Ureter (tissue), 1 donor: Measurements from ENCODE around the gene AKAP12. TPM values are rescaled to one million over a fixed set of nuclear protein-coding genes. Genes with fewer than 3 reads are reported as not detected.

Experiments used
- DNase-seq: peaks from one replicate; pipeline ENCODE4 v3.0.0-alpha.2; 2020; ENCODE audit warnings: low spot score
- total RNA-seq: library from RNA; stranded (reverse); gene quantifications from one replicate; pipeline ENCODE4 v1.2.4, GENCODE V29; 2023
- donor health status: DM: yes; HTN: yes; CAD: no.

The AKAP12 gene
- 52.4 TPM for total RNA-seq

DNA sequence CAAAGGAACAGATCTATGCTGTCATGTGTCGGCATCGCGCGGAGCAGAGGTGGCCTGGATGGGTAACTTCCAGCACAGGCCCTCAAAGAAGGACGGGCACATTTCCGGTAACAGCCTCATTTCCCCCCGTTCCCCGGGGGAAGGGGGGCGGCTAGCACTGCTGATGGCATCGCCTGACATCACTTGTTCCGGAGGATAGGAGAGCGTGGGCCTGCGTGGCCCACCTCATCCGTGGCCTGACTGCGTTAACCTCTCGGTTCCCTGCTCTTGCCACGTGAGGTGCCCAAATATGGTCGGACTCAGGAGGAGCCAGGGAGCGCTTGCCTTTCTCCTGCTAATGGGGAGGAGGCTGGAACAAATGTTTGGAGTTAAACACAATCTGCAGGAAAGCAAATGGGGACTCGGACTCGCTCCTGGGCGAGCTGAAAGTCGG is at the start of gene AKAP12:
Gene AKAP12 (plus strand): TSS at position 365 of the 433 bp plus-strand sequence. CDS start 596 bp downstream, outside the sequence.
- DNase-seq = peak; percentile 65

- DNase-seq = no peak
Observed at GRCh38 chr6:151191527-151191926, 48.2 kb upstream of the AKAP12 start.

- peak; percentile 55 for DNase-seq
Observed at GRCh38 chr6:151196555-151196954, 43.2 kb upstream of the AKAP12 start.

DNA sequence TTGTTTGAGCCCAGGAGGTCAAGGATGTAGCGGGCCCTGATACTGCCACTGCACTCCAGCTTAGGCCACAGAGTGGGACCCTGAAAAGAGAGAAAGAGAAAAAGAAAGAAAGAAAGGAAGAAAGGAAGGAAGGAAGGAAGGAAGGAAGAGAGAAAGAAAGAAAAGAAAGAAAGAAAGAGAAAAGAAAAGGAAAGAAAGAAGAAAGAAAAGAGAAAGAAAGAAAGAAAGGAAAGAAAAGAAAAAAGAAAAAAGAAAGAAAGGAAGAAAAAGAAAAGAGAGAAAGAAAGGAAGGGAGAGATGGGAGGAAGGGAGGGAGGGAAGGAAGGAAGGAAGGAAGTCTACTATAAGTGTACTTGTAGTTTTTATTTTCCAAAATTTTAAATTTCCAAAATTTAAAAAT is 42.2 kb upstream of the AKAP12 start:
- no peak for DNase-seq

DNA sequence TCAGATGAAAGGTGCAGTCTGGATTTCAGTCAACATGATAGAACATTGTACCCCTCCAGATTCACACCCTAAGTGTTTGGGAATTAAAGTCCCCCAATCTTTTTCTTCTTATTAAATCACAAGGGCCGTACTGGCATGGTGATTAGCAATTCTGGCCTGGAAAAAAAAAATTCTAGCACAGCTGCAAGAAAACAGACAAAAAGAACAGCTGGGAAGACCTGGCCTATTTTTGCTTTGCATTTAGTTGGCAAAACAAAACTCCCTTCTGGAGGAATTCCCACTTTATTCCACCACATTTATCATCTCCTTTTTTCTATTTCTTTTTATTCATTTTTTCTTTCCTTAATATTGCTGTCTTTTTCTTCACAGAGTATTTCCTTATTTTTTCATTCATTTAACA is 39.8 kb upstream of the AKAP12 start:
- no peak for DNase-seq

GRCh38 chr6:151205721-151206600 is 33.8 kb upstream of the AKAP12 start:
- no peak for DNase-seq

DNA sequence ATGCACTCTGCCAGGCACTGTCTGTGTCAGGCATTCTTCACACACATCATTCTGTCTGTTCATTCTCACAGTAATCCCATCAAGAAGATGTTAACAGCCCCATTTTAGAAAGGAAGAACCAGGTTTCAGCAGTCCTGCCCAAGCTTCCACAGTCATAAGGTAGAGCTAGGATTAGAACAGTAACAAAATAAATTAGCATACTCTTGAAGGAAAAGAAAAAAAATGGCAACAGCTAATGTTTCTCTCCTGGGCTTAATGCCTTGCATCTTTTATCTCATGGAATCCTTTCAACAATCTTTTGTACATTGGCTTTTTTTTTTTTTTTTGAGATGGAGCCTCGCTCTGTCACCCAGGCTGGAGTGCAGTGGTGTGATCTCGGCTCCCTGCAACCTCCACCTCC is 32.1 kb upstream of the AKAP12 start:
- DNase-seq = no peak

GRCh38 chr6:151209071-151209831 is 30.5 kb upstream of the AKAP12 start:
- no peak for DNase-seq

- DNase-seq = no peak
Observed at GRCh38 chr6:151211075-151211474, 28.7 kb upstream of the AKAP12 start.

DNA sequence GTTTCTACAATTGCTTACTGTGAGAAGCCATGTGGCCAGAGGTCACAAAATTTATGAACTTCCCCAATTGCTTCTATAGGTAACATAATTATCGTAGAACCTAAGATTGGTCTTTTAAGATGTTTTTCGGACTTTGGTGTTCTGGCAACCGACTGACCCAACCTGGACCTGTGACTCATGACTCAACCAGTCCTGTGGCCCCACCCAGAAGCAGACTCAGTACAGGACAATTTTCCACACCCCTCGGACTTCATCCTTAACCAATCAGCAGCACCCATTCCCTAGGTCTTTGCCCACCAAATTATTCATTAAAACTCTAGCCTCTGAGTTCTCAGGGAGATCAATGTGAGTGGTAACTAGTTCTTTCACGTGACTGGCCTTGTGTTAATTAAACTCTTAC is 26.4 kb upstream of the AKAP12 start:
- no peak for DNase-seq

- DNase-seq = no peak
Observed at GRCh38 chr6:151215999-151216398, 23.8 kb upstream of the AKAP12 start.

- no peak for DNase-seq
Observed at GRCh38 chr6:151216804-151217203, 23.0 kb upstream of the AKAP12 start.

DNA sequence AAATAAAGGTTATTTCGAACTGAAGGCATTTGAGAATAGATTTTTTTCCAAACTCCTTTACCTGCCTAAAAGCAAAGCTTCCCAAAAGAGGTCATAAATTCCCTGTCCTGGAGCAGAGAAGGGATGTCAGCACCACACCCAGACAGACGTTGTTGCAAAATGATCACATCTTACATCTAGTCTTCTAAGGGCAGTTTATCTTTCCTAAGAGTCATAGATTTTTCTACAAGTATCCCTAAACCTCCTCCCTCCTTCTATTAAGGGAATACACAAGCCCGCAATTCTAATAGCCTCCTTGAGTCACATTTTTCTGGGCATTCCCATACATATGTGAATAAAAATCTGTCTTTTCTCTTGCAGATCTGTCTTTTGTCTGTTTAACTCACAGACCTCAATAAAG is 20.6 kb upstream of the AKAP12 start:
- no peak for DNase-seq

DNA sequence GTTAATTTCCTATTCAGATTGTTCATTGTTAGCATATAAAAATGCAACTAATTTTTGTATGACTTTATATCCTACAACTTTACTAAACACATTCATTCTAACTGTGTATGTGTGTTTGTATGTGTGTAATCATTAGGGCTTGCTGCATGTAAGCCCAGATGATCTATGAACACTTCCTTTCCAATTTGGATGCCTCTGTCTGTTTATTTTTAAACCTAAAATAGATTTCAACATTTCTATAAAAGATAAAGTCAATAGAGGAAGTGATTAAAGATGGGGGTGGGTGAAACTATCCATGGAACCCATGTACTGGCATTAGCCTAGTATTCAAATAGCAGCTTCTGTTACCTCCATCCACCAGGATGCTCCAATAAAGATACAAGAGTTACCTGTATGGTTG is 15.7 kb upstream of the AKAP12 start:
- no peak for DNase-seq

GRCh38 chr6:151225919-151226318 is 13.8 kb upstream of the AKAP12 start:
- DNase-seq = no peak

- no peak for DNase-seq
Observed at GRCh38 chr6:151228788-151229400, 10.9 kb upstream of the AKAP12 start.

GRCh38 chr6:151229401-151230276 is 10.1 kb upstream of the AKAP12 start:
- no peak for DNase-seq

DNA sequence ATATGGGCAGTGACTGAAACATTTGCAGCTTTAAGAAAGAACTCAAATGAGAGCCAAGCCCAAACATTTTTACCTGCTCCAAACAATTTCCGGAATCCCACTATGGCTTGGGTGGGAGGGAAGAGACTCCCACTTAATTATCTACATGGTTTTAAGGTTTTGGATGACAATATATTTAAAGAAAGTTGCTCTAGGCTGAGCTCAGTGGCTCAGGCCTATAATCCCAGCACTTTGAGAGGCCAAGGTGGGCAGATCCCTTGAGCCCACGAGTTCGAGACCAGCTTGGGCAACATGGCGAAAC is 9.5 kb upstream of the AKAP12 start:
- DNase-seq = no peak

GRCh38 chr6:151232899-151233298 is 6.9 kb upstream of the AKAP12 start:
- DNase-seq = no peak

DNA sequence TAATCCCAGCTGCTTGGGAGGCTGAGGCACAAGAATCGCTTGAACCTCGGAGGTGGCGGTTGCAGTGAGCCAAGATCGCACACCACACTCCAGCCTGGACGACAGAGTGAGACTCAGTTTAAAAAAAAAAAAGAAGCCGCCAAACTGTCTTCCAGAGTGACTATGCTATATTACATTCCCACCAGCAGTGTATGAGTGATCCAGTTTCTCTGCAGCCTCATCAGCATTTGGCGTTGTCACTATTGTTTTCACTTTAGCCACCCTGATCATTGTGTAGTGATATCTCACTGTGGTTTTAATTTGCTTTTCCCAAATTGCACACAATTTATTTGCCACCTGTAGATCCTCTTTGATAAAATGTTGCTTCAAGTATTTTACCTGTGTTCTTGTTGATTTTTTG is 6.0 kb upstream of the AKAP12 start:
- DNase-seq = no peak

- DNase-seq = no peak
Observed at GRCh38 chr6:151236668-151237401, 2.9 kb upstream of the AKAP12 start.
